ENCODE results near the gene ABL2. TPM values are rescaled to one million over a fixed set of nuclear protein-coding genes. Genes with fewer than 3 reads are reported as not detected.
A peak's percentile ranks its signal among the peaks of the same experiment; 100 is the strongest.
"Not testable (repeated sequence)": the region's sequence is repeated elsewhere in the genome, so short reads cannot be mapped to it uniquely, and the experiment has no call there.

Gene ABL2
- total RNA-seq, 1 donor from 2014 or later = 23.9 TPM

- H3K4me1 ChIP-seq = peaks cover 0 to 20% of the 10 kb centered on the region in 2 donors
- no peaks in the 10 kb centered on the region for H3K9me3 ChIP-seq
- no peaks in the 10 kb centered on the region for H3K36me3 ChIP-seq
- intact Hi-C loops (cut with DNase I) = loop anchor here (5.0 kb wide), 3 partner anchors 64 to 139 kb away; partner anchors contain the start of genes AXDND1 and SOAT1
- H3K4me3 ChIP-seq = peak overlapping the region; percentile 95 to 100
- no peaks in the 10 kb centered on the region for H3K27me3 ChIP-seq
- peak in 1 of 2 donors; percentile 78 for DNase-seq (ENCODE audit: low spot score in 2 of 2)
- peak overlapping the region; percentile 87 to 95 for H3K27ac ChIP-seq
- TF ChIP-seq, protein P1, sequence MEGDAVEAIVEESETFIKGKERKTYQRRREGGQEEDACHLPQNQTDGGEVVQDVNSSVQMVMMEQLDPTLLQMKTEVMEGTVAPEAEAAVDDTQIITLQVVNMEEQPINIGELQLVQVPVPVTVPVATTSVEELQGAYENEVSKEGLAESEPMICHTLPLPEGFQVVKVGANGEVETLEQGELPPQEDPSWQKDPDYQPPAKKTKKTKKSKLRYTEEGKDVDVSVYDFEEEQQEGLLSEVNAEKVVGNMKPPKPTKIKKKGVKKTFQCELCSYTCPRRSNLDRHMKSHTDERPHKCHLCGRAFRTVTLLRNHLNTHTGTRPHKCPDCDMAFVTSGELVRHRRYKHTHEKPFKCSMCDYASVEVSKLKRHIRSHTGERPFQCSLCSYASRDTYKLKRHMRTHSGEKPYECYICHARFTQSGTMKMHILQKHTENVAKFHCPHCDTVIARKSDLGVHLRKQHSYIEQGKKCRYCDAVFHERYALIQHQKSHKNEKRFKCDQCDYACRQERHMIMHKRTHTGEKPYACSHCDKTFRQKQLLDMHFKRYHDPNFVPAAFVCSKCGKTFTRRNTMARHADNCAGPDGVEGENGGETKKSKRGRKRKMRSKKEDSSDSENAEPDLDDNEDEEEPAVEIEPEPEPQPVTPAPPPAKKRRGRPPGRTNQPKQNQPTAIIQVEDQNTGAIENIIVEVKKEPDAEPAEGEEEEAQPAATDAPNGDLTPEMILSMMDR (IDR thresholded peaks at IDR 0.05) = no peak
These were observed 679 bp downstream of the ABL2 start for GRCh38 chr1:179228783-179229213.

GRCh38 chr1:179226738-179227137 is 2.7 kb downstream of the ABL2 start:
- Histone ChIP-seq H3K4me1 (peaks cover 0 to 20% of the 10 kb centered on the region in 2 donors), H3K36me3 (no peaks in the 10 kb centered on the region), H3K9me3 (no peaks in the 10 kb centered on the region), H3K27ac (no peak overlapping the region), H3K4me3 (no peak overlapping the region), H3K27me3 (no peaks in the 10 kb centered on the region)
- TF ChIP-seq, protein P1 (IDR thresholded peaks at IDR 0.05) = no peak
- intact Hi-C loops (cut with DNase I) = loop anchor here (5.0 kb wide), 3 partner anchors 66 to 141 kb away; partner anchors contain the start of genes AXDND1 and SOAT1
- DNase-seq (ENCODE audit: low spot score in 2 of 2) = no peak

GRCh38 chr1:179224466-179224865 is 5.0 kb downstream of the ABL2 start:
- intact Hi-C loops (cut with DNase I); DNase-seq (ENCODE audit: low spot score in 2 of 2); H3K27me3 ChIP-seq; H3K9me3 ChIP-seq; H3K4me3 ChIP-seq; H3K4me1 ChIP-seq; H3K27ac ChIP-seq; H3K36me3 ChIP-seq: not testable (repeated sequence)

DNA sequence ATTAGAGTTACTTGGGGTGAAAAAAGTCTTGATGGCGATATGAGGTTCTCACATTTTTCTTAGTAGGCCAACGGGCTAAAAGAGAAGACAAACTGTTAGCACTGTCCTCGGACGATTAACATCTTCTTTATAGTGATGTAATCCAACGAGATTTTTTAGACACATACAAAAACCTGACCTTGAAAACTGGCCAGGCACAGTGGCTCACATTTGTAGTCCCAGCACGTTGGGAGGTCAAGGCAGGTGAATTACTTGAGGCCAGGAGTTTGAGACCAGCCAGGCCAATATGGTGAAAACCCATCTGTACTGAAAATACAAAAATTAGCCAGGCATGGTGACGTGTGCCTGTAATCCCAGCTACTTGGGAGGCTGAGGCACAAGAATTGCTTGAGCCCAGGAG is 8.4 kb downstream of the ABL2 start:
- DNase-seq (ENCODE audit: low spot score in 2 of 2); H3K27ac ChIP-seq; H3K4me3 ChIP-seq; H3K36me3 ChIP-seq; H3K27me3 ChIP-seq; H3K4me1 ChIP-seq; H3K9me3 ChIP-seq; intact Hi-C loops (cut with DNase I): not testable (repeated sequence)

DNA sequence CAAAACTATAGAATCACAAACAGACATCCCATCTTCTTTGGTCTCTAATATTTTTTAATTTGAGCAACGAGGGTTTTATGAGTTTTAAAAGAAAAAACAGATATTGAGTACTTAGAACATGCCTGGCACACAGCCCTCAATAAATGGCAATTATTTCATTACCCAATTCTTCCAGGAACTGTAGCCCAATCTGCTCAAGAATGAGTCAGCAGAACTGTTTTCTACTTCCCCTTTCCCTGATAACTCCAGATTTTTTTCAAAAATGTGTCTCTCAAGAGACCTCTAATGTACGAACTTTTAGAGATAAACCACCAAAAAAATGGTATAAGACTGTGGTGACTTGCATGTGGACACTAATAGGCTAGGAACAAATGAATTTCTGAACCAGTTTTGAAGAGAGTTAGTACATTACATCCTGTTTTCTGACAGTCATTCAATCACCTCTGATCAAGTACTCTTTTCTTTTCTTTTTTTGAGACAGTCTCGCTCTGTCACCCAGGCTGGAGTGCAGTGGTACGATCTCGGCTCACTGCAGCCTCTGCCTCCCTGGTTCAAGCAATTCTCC is 11.5 kb downstream of the ABL2 start:
- intact Hi-C loops (cut with DNase I) = no loop called here
- Histone ChIP-seq H3K4me3 (no peak overlapping the region), H3K9me3 (no peaks in the 10 kb centered on the region), H3K27me3 (no peaks in the 10 kb centered on the region), H3K27ac (peak overlapping the region; percentile 46 to 65), H3K36me3 (no peaks in the 10 kb centered on the region), H3K4me1 (peaks cover 4 to 6% of the 10 kb centered on the region in 2 donors)
- TF ChIP-seq, protein P1 (IDR thresholded peaks at IDR 0.05) = no peak
- no peak for DNase-seq (ENCODE audit: low spot score in 2 of 2)

GRCh38 chr1:179213317-179213716 is 16.2 kb downstream of the ABL2 start:
- H3K36me3 ChIP-seq; H3K4me3 ChIP-seq; DNase-seq (ENCODE audit: low spot score in 2 of 2); H3K27me3 ChIP-seq; H3K27ac ChIP-seq; H3K9me3 ChIP-seq; intact Hi-C loops (cut with DNase I): not testable (repeated sequence)
- peaks cover under 1 to 12% of the 10 kb centered on the region in 2 donors for H3K4me1 ChIP-seq

- H3K27me3 ChIP-seq = no peaks in the 10 kb centered on the region
- no peaks in the 10 kb centered on the region for H3K9me3 ChIP-seq
- intact Hi-C loops (cut with DNase I) = no loop called here
- no peak overlapping the region for H3K27ac ChIP-seq
- TF ChIP-seq, protein P1 (IDR thresholded peaks at IDR 0.05) = no peak
- H3K4me1 ChIP-seq = peaks cover 11 to 19% of the 10 kb centered on the region in 2 donors
- H3K36me3 ChIP-seq = no peaks in the 10 kb centered on the region
- no peak for DNase-seq (ENCODE audit: low spot score in 2 of 2)
- no peak overlapping the region for H3K4me3 ChIP-seq
These were observed 20.6 kb downstream of the ABL2 start for GRCh38 chr1:179208681-179209477.
